Loucy (cell line): ENCODE results near the gene RELT.

Experiments used
- CTCF ChIP-seq: fragments of 200-600 bp; sonication (generic); conservative IDR thresholded peaks from 2 replicates; pipeline ENCODE4 v1.5.1; 2014; ENCODE audit warnings: mild to moderate bottlenecking, antibody characterized with exemption, low read length
- EZH2phosphoT487 ChIP-seq: fragments of 200-600 bp; IDR thresholded peaks from 2 replicates; pipeline ENCODE4 v1.6.1; 2018; ENCODE audit warnings: antibody characterized with exemption, mild to moderate bottlenecking, moderate library complexity, borderline replicate concordance

- TF ChIP-seq CTCF (no peak), EZH2phosphoT487 (no peak)
These were observed 40.6 kb downstream of the RELT start for GRCh38 chr11:73416786-73417185.
